ENCODE data around the gene SCAPER.

DNA sequence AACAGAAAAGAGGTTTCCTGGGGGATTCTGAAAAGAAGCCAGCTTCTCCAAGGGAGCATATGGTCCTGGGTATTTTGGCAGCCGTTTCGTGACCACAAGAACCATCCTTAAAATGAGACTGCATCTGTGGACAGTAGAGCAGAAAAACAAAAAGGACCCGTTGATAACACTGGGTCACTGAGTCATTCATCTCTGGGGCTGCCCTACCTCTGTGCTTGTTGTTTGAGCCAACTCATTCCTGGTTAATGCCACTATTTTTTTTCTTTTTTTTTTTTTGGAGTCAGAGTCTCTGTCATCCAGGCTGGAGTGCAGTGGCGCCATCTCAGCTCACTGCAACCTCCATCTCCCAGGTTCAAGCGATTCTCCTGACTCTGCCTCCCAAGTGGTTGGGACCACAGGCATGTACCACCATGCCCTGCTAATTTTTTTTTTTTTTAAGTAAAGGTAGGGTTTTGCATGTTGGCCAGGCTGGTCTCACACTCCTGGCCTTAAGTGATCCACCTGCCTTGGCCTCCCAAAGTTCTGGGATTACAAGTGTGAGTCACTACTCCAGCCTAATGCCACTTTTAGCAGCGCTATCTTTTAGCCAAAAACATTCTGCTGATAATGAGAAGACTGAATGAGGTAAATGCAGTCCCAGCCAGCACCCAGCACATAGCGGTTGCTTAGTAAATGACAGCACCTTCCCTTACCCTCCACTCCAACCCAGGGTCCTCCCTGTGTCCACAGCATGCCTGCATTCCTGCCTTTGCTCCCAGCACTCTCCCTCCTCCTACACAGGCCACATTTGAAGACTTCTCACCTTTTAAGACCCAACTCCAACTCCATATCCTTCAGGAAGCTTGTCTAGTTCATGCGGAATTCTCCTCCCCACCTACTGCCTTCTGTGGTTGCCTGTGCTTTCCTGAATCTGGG, 577.7 kb downstream of the SCAPER start:
- TF ChIP-seq, protein P1, sequence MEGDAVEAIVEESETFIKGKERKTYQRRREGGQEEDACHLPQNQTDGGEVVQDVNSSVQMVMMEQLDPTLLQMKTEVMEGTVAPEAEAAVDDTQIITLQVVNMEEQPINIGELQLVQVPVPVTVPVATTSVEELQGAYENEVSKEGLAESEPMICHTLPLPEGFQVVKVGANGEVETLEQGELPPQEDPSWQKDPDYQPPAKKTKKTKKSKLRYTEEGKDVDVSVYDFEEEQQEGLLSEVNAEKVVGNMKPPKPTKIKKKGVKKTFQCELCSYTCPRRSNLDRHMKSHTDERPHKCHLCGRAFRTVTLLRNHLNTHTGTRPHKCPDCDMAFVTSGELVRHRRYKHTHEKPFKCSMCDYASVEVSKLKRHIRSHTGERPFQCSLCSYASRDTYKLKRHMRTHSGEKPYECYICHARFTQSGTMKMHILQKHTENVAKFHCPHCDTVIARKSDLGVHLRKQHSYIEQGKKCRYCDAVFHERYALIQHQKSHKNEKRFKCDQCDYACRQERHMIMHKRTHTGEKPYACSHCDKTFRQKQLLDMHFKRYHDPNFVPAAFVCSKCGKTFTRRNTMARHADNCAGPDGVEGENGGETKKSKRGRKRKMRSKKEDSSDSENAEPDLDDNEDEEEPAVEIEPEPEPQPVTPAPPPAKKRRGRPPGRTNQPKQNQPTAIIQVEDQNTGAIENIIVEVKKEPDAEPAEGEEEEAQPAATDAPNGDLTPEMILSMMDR (IDR thresholded peaks at IDR 0.05 in 4 of 5, conservative IDR thresholded peaks at IDR 0.05 in 1 of 5) = no peak
- TF ChIP-seq POLR2A (IDR thresholded peaks at IDR 0.05) = no peak
